ENCODE data around the gene GNRH2.
"Not testable (repeated sequence)": the region's sequence is repeated elsewhere in the genome, so short reads cannot be mapped to it uniquely, and the experiment has no call there.

Gene GNRH2

DNA sequence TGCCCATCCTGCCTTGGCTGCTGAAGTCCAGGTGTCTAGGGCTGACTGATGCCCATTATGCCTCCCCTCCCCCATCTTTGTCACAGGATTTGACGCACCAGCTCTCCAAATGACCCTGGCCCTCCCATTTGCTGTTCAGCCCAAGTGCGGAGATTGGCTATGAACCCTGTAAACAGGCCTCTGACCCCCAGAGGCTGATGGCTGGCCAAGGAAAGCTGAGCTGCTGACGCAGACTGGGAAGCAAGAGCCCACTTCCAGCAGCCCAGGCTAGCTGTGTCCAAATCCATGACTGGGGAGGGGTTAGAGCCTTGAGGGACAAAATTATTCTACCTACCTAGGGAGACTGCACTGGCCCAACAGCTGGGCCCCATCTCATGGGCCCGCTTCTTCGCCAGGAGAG is 797 bp upstream of the GNRH2 start:
- DNase-seq (ENCODE audit: low read depth): no peak

DNA sequence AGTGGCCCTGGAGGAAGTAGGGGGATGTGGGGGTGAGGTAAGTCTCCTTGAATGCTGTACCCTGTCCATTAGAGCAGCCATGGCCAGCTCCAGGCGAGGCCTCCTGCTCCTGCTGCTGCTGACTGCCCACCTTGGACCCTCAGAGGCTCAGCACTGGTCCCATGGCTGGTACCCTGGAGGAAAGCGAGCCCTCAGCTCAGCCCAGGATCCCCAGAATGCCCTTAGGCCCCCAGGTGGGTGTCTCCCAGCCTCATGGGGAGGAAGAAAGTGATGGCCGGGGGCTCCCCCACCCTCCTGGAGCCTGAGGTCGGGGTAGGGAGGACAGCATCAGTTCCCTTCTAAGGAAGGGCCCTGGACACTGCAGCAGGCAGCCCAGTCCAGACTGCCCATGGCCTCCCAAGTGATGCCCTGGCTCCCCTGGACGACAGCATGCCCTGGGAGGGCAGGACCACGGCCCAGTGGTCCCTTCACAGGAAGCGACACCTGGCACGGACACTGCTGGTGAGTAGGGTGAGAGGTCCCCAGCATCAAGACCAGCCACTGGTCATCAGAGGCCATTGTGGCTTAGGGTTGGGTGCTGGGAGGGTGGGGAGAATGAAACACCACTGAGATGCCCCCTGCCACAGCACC is 1.0 kb downstream of the GNRH2 start:
- DNase-seq (ENCODE audit: low read depth): no peak

- no peak for DNase-seq (ENCODE audit: low read depth)
These were observed 1.8 kb downstream of the GNRH2 start for GRCh38 chr20:3045042-3045815.

DNA sequence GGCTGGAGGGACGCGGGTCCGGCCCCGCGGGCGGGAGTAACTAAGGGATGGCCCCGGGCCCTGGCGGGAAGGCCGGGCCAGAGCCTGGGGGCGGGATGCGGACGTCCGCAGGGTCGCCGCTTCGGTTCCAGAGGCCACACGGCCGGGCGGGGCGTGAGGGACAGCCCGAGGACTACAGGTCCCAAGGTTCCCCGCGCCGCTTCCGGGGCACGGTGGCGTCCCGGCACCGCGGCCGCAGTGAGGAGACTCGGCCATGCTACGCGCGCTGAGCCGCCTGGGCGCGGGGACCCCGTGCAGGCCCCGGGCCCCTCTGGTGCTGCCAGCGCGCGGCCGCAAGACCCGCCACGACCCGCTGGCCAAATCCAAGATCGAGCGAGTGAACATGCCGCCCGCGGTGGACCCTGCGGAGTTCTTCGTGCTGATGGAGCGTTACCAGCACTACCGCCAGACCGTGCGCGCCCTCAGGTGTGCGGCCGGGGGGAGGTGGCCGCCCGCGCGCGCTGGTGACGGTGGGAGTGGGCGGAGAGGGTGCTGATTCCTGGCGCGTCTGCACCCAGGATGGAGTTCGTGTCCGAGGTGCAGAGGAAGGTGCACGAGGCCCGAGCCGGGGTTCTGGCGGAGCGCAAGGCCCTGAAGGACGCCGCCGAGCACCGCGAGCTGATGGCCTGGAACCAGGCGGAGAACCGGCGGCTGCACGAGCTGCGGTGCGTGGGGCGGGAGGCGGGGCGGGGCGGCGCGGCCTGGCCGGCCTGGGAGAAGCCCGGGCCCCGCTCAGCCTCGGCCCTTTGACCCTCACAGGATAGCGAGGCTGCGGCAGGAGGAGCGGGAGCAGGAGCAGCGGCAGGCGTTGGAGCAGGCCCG is 2.6 kb downstream of the GNRH2 start, which contains the start of gene MRPS26:
TSS of gene MRPS26 (plus strand) at position 237 of the 861 bp plus-strand sequence. CDS start at position 254, 17 bp downstream.
- DNase-seq (ENCODE audit: low read depth): no peak

DNA sequence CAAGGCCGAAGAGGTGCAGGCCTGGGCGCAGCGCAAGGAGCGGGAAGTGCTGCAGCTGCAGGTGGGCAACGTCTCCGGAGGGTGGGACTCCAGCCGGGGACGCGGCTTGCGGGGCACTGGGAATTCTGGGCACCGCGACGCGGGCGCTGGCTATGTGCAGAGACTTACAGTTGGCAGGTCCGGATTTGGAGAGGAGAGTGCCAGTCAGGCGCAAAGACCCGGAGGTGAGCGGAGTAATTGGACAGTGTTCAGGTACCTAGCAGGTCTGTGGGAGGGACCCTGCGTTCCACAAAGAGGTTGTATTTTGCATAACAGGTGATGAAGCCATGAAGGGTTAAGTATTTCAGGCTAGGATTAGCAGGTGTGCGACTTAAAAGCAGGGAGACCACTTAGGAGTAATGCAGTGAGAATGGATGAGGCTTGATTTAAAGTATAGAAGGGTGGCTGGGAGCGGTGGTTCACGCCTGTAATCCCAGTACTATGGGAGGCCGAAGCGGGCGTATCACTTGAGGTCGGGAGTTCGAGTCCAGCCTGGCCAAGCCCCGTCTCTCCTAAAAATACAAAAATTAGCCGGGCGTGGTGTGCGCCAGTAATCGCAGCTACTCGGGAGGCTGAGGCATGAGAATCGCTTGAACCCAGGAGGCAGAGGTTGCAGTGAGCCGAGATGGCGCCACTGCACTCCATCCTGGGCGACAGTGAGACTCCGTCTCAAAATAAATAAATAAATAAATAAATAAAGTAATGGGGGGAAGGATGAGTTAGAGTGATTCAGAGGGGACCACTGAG is 3.4 kb downstream of the GNRH2 start:
- DNase-seq (ENCODE audit: low read depth): no peak

- DNase-seq (ENCODE audit: low read depth): no peak
These were observed 4.3 kb downstream of the GNRH2 start for GRCh38 chr20:3047486-3048419.

DNA sequence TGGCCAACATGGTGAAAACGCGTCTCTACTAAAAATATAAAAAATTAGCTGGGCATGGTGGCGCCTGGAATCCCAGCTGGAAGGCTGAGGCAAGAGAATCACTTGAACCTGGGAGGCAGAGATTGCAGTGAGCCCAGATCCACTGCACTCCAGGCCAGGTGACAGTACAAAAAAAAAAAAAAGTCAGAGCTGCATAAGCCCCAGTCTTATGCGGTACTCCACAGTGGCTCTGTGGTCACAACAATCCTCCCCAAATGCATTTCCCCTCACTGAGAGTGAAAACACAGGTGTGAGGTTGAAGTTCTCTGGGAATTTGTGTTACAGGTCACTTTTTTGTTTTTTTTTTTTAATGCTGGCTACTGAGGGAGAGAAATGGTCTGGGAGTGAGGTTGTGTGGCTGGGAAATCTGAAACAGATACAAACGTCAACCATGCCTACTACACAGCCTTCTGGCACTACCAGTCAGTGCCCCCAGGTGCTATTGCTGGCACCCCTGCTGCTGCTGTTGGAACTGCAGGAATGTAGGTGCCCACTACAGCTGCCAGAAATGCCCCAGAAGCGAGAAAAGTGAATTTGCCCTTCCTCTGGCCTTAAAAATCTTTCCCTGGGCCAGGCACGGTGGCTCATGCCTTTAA is 8.1 kb downstream of the GNRH2 start:
- no peak for DNase-seq (ENCODE audit: low read depth)

DNA sequence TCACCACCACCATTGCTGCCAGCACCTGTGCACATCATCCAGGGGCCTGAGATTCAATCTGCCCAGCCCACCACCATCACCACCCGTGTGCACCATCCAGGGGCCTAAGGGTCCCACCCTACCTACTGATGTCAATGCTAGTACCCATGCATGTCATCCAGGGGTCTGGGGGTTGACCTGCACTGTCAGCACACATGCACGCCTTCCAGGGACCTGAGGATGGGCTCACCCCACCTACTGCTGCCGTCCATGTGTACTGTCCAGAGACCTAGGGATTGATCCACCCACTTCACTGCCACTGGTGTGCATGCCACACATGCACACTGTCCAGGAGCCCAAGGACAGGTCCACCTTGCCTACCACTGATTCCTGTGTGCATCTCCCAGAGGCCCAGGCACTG is 16.1 kb downstream of the GNRH2 start:
- DNase-seq (ENCODE audit: low read depth): no peak

- DNase-seq (ENCODE audit: low read depth): not testable (repeated sequence)
These were observed 20.7 kb downstream of the GNRH2 start for GRCh38 chr20:3064119-3064518.

DNA sequence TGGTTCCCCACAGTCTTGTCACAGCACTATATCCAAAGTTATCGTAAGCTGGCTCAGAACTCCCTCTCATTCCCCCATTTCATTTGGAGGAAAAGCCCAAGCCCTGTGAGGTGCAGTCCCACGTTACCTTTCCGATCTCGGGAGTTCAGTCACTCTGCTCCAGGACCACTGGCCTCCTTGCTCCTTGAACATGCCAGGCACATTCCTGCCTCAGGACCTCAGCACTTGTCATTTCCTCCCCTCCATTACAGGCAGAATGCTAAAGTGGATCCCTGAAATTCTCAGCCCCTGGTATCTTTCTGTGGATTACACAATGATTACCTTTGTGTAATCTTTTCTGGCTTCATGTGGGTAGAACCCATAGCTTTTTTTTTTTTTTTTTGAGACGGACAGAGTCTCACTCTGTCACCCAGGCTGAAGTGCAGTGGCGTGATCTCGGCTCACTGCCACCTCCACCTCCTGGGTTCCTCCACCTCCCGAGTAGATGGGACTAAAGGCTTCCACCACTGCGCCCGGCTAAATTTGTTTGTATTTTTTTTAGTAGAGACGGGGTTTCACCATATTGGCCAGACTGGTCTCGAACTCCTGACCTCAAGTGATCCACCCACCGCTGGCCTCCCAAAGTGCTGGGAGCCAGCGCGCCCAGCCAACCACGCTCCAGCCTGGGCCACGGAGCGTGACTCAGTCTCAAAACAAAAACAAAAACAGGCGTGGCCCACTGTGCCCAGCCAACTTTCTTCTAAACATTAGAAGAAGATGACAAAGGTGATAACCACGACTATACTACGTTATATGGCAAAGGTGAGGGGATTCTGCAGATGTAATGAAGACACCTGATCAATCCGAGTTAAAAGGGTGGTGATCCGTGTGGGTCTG is 24.0 kb downstream of the GNRH2 start:
- no peak for DNase-seq (ENCODE audit: low read depth)

DNA sequence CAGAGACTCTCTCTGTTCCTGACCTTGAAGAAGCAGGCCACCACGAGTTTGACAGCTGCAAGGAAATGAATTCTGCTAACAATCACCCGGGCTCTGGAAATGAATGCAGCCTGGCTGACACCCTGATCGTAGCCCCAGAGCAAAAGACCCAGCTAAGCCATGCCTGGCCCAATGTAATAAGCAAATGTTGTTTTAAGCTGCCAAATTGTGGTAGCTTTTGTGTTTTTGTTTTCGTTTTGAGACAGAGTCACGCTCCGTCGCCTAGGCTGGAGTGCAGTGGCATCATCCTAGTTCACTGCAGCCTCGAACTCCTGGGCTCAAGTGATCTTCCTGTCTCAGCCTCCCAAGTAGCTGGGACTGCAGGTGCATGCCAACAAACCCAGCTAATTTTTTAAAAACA is 24.7 kb downstream of the GNRH2 start:
- DNase-seq (ENCODE audit: low read depth): no peak

- no peak for DNase-seq (ENCODE audit: low read depth)
These were observed 25.8 kb downstream of the GNRH2 start for GRCh38 chr20:3068986-3069900.

- DNase-seq (ENCODE audit: low read depth): no peak
These were observed 27.3 kb downstream of the GNRH2 start for GRCh38 chr20:3070725-3071124.

GRCh38 chr20:3071266-3071609 is 27.8 kb downstream of the GNRH2 start:
- DNase-seq (ENCODE audit: low read depth): no peak

DNA sequence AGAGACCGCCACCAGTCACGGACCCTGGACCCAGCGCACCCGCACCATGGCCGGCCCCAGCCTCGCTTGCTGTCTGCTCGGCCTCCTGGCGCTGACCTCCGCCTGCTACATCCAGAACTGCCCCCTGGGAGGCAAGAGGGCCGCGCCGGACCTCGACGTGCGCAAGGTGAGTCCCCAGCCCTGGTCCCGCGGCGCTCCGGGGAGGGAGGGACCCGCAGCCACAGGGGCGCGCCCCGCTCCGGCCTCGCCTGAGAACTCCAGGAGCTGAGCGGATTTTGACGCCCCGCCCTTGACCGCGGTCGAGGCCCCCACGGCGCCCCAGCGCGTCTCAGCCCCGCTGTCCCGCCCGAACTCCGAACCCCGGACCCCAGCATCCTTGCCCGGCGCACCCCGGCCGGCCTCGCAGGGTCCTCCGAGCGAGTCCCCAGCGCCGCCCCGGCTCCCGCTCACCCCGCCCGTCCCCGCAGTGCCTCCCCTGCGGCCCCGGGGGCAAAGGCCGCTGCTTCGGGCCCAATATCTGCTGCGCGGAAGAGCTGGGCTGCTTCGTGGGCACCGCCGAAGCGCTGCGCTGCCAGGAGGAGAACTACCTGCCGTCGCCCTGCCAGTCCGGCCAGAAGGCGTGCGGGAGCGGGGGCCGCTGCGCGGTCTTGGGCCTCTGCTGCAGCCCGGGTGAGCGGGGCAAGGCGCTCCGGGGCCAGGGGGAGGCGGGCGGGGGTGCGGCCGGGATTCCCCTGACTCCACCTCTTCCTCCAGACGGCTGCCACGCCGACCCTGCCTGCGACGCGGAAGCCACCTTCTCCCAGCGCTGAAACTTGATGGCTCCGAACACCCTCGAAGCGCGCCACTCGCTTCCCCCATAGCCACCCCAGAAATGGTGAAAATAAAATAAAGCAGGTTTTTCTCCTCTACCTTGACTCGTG is 28.4 kb downstream of the GNRH2 start, which contains the start of gene OXT:
TSS of gene OXT (plus strand) at position 11 of the 920 bp plus-strand sequence. CDS start at position 47, 36 bp downstream.
- no peak for DNase-seq (ENCODE audit: low read depth)

DNA sequence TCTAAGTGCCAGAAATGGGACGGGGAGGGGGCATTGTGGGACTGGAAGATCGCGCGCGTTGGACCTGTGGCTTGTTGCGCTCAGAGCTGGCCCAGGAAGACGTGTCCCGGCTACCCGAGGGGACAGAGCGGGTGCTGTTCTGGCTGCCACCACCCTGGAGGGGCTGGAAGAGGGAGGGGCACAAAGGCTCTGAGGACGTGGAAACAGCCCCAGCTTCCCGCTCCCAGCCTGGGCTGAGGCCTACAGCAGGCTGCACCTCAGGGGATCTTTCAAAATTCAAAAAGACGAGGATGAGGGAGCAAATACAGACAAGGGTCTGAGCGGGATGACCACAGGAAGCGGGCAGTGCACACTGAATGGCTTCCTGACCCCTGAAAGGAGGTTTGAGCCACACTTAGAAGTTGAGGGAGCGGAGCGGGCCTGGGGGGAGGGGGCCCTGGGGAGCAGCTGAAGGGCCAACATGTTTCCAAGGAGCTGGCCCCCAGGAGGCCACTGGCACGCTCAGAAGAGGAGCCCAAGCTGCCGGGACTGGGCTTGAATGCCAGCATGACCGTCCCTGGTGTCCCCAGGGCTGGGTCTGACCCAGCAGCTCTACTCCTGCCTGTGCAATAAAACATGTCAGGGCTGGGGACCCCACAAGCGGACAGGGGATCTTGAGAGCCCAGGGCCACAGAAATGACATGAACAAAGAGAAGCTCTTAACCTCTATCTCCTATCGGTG is 29.3 kb downstream of the GNRH2 start:
- DNase-seq (ENCODE audit: low read depth): no peak

Data from HS-5 (cell line).